ENCODE data around the gene RIMS4. TPM values are rescaled to one million over a fixed set of nuclear protein-coding genes. Genes with fewer than 3 reads are reported as not detected.

RIMS4 gene
- total and polyA plus RNA-seq, 2 donors (not counting 1 experiment from before 2014, with no cell fraction given), result not detected

- TF ChIP-seq EZH2 (IDR thresholded peaks at IDR 0.05; ENCODE audit: borderline replicate concordance, insufficient read depth, low read depth, low read length, poor library complexity, severe bottlenecking), result no peak
- TF ChIP-seq CTCF (IDR thresholded peaks at IDR 0.05), result no peak
- CTCF ChIA-PET, result interaction anchor here (0.5 kb wide), 1 partner anchor 13 kb away, joined by 3 read pairs; no protein-coding TSS in a partner anchor
- Histone ChIP-seq H3K9me3 (ENCODE audit: control extremely low read depth in 1 of 3, control insufficient read depth in 2 of 3, insufficient read depth in 1 of 3, low read length in 2 of 3) (peaks cover 0 to 3% (median 0%) of the 10 kb centered on the region in 3 donors), H3K79me2 (ENCODE audit: control insufficient read depth, insufficient read depth, low read length) (no peaks in the 10 kb centered on the region), H4K20me1 (ENCODE audit: control insufficient read depth, insufficient read depth, low read length, poor library complexity, severe bottlenecking) (no peaks in the 10 kb centered on the region), H2AFZ (ENCODE audit: insufficient read depth, low read depth, low read length, poor library complexity, severe bottlenecking) (no peak overlapping the region), H3K4me3 (ENCODE audit: control extremely low read depth in 1 of 5, extremely low read depth in 1 of 5, insufficient read depth in 1 of 5, low read depth in 2 of 5, low read length in 4 of 5) (no peak overlapping the region), H3K27ac (ENCODE audit: low read length in 2 of 2) (no peak overlapping the region), H3K27me3 (replicated peaks in 1 of 4; ENCODE audit: control extremely low read depth in 1 of 4, control insufficient read depth in 3 of 4, insufficient read depth in 4 of 4, low read length in 3 of 4) (peaks cover 0 to 8% (median 2%) of the 10 kb centered on the region in 4 experiments), H3K4me1 (ENCODE audit: control insufficient read depth in 2 of 2, insufficient read depth in 2 of 2, low read length in 2 of 2) (no peaks in the 10 kb centered on the region), H3K4me2 (replicated peaks; ENCODE audit: low read depth, low read length, poor library complexity, severe bottlenecking) (no peak overlapping the region), H3K36me3 (replicated peaks in 1 of 2; ENCODE audit: control extremely low read depth in 1 of 2, control insufficient read depth in 1 of 2, extremely low read depth in 1 of 2, insufficient read depth in 2 of 2, low read length in 1 of 2) (no peaks in the 10 kb centered on the region), H3K9ac (ENCODE audit: low read length) (no peak overlapping the region)
- Mint-ChIP-seq H3K4me1 (no peaks in the 10 kb centered on the region), H3K4me3 (no peak overlapping the region), H3K27ac (no peak overlapping the region), H3K27me3 (peaks cover 29% of the 10 kb centered on the region), H3K9me3 (ENCODE audit: insufficient read depth) (no peaks in the 10 kb centered on the region)
- POLR2A ChIA-PET, result no interaction called here
- 100% methylated on average over 1 of the region's 3 CpGs for WGBS (ENCODE audit: insufficient coverage)
- DNase-seq (no peak), ATAC-seq (ENCODE audit: low read depth) (no peak)
- intact Hi-C loops (cut with micrococcal nuclease), result no loop called here
Measured at GRCh38 chr20:44850272-44850671, 39.9 kb upstream of the RIMS4 start.

DNA sequence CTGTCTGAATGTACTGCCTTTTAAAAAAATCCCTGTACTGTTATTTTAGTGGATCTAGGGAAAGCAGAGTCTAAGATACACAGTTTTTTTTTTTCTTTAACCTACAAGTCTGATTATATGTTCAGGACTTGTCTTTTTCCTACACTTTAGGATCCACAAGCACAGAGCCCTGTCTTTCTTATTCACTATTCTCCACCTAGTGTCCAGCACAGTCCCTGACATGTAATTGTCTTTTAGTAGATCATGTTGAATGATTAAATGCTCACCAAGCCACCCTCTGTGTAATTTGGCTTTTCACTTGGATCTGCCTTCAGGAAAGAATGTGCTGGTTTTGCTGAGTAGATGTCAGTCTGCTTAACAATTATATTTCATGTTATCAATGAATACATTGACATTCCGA is 39.4 kb upstream of the RIMS4 start:
- CTCF ChIA-PET, result no interaction called here
- Histone ChIP-seq H3K27ac (ENCODE audit: low read length in 2 of 2) (no peak overlapping the region), H3K79me2 (ENCODE audit: control insufficient read depth, insufficient read depth, low read length) (no peaks in the 10 kb centered on the region), H3K4me2 (replicated peaks; ENCODE audit: low read depth, low read length, poor library complexity, severe bottlenecking) (no peak overlapping the region), H4K20me1 (ENCODE audit: control insufficient read depth, insufficient read depth, low read length, poor library complexity, severe bottlenecking) (no peaks in the 10 kb centered on the region), H2AFZ (ENCODE audit: insufficient read depth, low read depth, low read length, poor library complexity, severe bottlenecking) (no peak overlapping the region), H3K9me3 (ENCODE audit: control extremely low read depth in 1 of 3, control insufficient read depth in 2 of 3, insufficient read depth in 1 of 3, low read length in 2 of 3) (peaks cover 0 to 3% (median 0%) of the 10 kb centered on the region in 3 donors), H3K4me1 (ENCODE audit: control insufficient read depth in 2 of 2, insufficient read depth in 2 of 2, low read length in 2 of 2) (no peaks in the 10 kb centered on the region), H3K9ac (ENCODE audit: low read length) (no peak overlapping the region), H3K4me3 (ENCODE audit: control extremely low read depth in 1 of 5, extremely low read depth in 1 of 5, insufficient read depth in 1 of 5, low read depth in 2 of 5, low read length in 4 of 5) (no peak overlapping the region), H3K36me3 (replicated peaks in 1 of 2; ENCODE audit: control extremely low read depth in 1 of 2, control insufficient read depth in 1 of 2, extremely low read depth in 1 of 2, insufficient read depth in 2 of 2, low read length in 1 of 2) (no peaks in the 10 kb centered on the region), H3K27me3 (replicated peaks in 1 of 4; ENCODE audit: control extremely low read depth in 1 of 4, control insufficient read depth in 3 of 4, insufficient read depth in 4 of 4, low read length in 3 of 4) (peaks cover 0 to 8% (median 2%) of the 10 kb centered on the region in 4 experiments)
- TF ChIP-seq EZH2 (IDR thresholded peaks at IDR 0.05; ENCODE audit: borderline replicate concordance, insufficient read depth, low read depth, low read length, poor library complexity, severe bottlenecking) (no peak), CTCF (IDR thresholded peaks at IDR 0.05) (no peak)
- no peaks in the 10 kb centered on the region for H3K4me1 Mint-ChIP-seq
- POLR2A ChIA-PET, result no interaction called here
- peaks cover 33% of the 10 kb centered on the region for H3K27me3 Mint-ChIP-seq
- WGBS (ENCODE audit: insufficient coverage), result no CpG with 5 or more reads among the region's 1 CpG
- no peak overlapping the region for H3K27ac Mint-ChIP-seq
- intact Hi-C loops (cut with micrococcal nuclease), result no loop called here
- DNase-seq, result no peak
- H3K4me3 Mint-ChIP-seq, result no peak overlapping the region
- no peak for ATAC-seq (ENCODE audit: low read depth)
- H3K9me3 Mint-ChIP-seq (ENCODE audit: insufficient read depth), result no peaks in the 10 kb centered on the region

Measured in B cell (primary cell).